ENCODE data around the gene HLA-C. TPM values are rescaled to one million over a fixed set of nuclear protein-coding genes. Genes with fewer than 3 reads are reported as not detected.

The HLA-C gene
- total and polyA plus RNA-seq, 10 of the 15 experiments (the other 5 are each of a cell fraction or from before 2014, with no cell fraction given), result 121 to 1,092 (median 806) TPM

DNA sequence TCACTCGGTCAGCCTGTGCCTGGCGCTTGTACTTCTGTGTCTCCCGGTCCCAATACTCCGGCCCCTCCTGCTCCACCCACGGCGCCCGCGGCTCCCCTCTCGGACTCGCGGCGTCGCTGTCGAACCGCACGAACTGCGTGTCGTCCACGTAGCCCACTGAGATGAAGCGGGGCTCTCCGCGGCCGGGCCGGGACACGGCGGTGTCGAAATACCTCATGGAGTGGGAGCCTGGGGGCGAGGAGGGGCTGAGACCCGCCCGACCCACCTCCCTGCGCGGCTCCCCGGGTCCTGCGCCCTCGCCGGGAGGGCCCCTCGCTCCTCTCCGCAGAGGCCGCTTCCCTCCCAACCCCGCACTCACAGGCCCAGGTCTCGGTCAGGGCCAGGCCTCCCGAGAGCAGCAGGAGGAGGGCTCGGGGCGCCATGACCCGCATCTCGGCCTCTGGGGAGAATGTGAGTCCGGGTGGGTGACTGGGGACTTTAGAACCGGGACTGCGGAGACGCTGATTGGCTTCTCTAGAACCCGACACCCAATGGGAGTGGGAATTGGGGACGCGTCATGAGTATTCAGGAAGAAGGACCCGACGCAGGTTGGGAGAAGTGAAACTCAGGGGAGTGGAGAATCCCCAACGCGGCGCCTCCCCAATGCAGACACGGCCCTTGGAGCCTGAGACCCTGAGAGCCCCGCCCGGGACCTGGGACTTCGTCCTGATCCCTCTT is at the start of gene HLA-C (continued):
- TF ChIP-seq, protein P1, sequence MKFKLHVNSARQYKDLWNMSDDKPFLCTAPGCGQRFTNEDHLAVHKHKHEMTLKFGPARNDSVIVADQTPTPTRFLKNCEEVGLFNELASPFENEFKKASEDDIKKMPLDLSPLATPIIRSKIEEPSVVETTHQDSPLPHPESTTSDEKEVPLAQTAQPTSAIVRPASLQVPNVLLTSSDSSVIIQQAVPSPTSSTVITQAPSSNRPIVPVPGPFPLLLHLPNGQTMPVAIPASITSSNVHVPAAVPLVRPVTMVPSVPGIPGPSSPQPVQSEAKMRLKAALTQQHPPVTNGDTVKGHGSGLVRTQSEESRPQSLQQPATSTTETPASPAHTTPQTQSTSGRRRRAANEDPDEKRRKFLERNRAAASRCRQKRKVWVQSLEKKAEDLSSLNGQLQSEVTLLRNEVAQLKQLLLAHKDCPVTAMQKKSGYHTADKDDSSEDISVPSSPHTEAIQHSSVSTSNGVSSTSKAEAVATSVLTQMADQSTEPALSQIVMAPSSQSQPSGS (IDR thresholded peaks at IDR 0.05; ENCODE audit: low read length), result no peak
- TF ChIP-seq, protein P2, sequence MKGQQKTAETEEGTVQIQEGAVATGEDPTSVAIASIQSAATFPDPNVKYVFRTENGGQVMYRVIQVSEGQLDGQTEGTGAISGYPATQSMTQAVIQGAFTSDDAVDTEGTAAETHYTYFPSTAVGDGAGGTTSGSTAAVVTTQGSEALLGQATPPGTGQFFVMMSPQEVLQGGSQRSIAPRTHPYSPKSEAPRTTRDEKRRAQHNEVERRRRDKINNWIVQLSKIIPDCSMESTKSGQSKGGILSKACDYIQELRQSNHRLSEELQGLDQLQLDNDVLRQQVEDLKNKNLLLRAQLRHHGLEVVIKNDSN (IDR thresholded peaks at IDR 0.05; ENCODE audit: borderline replicate concordance, extremely low read length, insufficient read depth, low read depth, low read length), result no peak
- TF ChIP-seq, protein P3, sequence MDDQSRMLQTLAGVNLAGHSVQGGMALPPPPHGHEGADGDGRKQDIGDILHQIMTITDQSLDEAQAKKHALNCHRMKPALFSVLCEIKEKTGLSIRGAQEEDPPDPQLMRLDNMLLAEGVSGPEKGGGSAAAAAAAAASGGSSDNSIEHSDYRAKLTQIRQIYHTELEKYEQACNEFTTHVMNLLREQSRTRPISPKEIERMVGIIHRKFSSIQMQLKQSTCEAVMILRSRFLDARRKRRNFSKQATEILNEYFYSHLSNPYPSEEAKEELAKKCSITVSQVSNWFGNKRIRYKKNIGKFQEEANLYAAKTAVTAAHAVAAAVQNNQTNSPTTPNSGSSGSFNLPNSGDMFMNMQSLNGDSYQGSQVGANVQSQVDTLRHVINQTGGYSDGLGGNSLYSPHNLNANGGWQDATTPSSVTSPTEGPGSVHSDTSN (IDR thresholded peaks at IDR 0.05; ENCODE audit: insufficient replicate concordance, low read depth, low read length), result no peak
- TF ChIP-seq ATF7 (IDR thresholded peaks at IDR 0.05; ENCODE audit: low read depth) (no peak; the same call in 1 of the 2 replicates), NR2C1 (IDR thresholded peaks at IDR 0.05) (no peak), ZNF622 (IDR thresholded peaks at IDR 0.05) (no peak), SPI1 (IDR thresholded peaks at IDR 0.05; ENCODE audit: borderline replicate concordance, insufficient read depth, low read depth, low read length) (peak; percentile 94), TCF7 (IDR thresholded peaks at IDR 0.05; ENCODE audit: borderline replicate concordance) (no peak), CHD1 (IDR thresholded peaks at IDR 0.05; ENCODE audit: low read depth, low read length) (no peak), JUNB (IDR thresholded peaks at IDR 0.05) (no peak), KDM1A (IDR thresholded peaks at IDR 0.05; ENCODE audit: borderline replicate concordance) (no peak), POLR2AphosphoS2 (IDR thresholded peaks at IDR 0.05; ENCODE audit: low read depth, low read length) (peak; percentile 93), DPF2 (IDR thresholded peaks at IDR 0.05) (no peak; the same call in 1 of the 2 replicates), SIN3A (IDR thresholded peaks at IDR 0.05; ENCODE audit: low read depth, low read length) (no peak), BMI1 (IDR thresholded peaks at IDR 0.05; ENCODE audit: borderline replicate concordance) (no peak)
- TF ChIP-seq, protein P4, sequence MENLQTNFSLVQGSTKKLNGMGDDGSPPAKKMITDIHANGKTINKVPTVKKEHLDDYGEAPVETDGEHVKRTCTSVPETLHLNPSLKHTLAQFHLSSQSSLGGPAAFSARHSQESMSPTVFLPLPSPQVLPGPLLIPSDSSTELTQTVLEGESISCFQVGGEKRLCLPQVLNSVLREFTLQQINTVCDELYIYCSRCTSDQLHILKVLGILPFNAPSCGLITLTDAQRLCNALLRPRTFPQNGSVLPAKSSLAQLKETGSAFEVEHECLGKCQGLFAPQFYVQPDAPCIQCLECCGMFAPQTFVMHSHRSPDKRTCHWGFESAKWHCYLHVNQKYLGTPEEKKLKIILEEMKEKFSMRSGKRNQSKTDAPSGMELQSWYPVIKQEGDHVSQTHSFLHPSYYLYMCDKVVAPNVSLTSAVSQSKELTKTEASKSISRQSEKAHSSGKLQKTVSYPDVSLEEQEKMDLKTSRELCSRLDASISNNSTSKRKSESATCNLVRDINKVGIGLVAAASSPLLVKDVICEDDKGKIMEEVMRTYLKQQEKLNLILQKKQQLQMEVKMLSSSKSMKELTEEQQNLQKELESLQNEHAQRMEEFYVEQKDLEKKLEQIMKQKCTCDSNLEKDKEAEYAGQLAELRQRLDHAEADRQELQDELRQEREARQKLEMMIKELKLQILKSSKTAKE (IDR thresholded peaks at IDR 0.05; ENCODE audit: low read depth, poor library complexity, severe bottlenecking), result no peak
- TF ChIP-seq, protein P5, sequence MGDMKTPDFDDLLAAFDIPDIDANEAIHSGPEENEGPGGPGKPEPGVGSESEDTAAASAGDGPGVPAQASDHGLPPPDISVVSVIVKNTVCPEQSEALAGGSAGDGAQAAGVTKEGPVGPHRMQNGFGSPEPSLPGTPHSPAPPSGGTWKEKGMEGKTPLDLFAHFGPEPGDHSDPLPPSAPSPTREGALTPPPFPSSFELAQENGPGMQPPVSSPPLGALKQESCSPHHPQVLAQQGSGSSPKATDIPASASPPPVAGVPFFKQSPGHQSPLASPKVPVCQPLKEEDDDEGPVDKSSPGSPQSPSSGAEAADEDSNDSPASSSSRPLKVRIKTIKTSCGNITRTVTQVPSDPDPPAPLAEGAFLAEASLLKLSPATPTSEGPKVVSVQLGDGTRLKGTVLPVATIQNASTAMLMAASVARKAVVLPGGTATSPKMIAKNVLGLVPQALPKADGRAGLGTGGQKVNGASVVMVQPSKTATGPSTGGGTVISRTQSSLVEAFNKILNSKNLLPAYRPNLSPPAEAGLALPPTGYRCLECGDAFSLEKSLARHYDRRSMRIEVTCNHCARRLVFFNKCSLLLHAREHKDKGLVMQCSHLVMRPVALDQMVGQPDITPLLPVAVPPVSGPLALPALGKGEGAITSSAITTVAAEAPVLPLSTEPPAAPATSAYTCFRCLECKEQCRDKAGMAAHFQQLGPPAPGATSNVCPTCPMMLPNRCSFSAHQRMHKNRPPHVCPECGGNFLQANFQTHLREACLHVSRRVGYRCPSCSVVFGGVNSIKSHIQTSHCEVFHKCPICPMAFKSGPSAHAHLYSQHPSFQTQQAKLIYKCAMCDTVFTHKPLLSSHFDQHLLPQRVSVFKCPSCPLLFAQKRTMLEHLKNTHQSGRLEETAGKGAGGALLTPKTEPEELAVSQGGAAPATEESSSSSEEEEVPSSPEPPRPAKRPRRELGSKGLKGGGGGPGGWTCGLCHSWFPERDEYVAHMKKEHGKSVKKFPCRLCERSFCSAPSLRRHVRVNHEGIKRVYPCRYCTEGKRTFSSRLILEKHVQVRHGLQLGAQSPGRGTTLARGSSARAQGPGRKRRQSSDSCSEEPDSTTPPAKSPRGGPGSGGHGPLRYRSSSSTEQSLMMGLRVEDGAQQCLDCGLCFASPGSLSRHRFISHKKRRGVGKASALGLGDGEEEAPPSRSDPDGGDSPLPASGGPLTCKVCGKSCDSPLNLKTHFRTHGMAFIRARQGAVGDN (IDR thresholded peaks at IDR 0.05), result peak; percentile 61; the same call in 1 of the 2 replicates
- TF ChIP-seq, protein P6, sequence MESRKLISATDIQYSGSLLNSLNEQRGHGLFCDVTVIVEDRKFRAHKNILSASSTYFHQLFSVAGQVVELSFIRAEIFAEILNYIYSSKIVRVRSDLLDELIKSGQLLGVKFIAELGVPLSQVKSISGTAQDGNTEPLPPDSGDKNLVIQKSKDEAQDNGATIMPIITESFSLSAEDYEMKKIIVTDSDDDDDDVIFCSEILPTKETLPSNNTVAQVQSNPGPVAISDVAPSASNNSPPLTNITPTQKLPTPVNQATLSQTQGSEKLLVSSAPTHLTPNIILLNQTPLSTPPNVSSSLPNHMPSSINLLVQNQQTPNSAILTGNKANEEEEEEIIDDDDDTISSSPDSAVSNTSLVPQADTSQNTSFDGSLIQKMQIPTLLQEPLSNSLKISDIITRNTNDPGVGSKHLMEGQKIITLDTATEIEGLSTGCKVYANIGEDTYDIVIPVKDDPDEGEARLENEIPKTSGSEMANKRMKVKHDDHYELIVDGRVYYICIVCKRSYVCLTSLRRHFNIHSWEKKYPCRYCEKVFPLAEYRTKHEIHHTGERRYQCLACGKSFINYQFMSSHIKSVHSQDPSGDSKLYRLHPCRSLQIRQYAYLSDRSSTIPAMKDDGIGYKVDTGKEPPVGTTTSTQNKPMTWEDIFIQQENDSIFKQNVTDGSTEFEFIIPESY (IDR thresholded peaks at IDR 0.05), result no peak

All from GM12878 (cell line).